ENCODE measurements around the gene PPARA. TPM values are rescaled to one million over a fixed set of nuclear protein-coding genes. Genes with fewer than 3 reads are reported as not detected.

Gene PPARA
- polyA plus RNA-seq, 1 of the 3 experiments (the other 2 are of a cell fraction) = 4.5 TPM

- H4K20me1 ChIP-seq (ENCODE audit: insufficient read depth) = peaks cover 4% of the 10 kb centered on the region
- no peak overlapping the region for H3K9ac ChIP-seq
- H3K9me3 ChIP-seq = no peaks in the 10 kb centered on the region
- ChIA-PET POLR2A (no interaction called here), CTCF (interaction anchor here (1.0 to 3.1 kb wide), 4 partner anchors 8 to 189 kb away, joined by 4 to 12 read pairs (median 5); no protein-coding TSS in a partner anchor)
- 89% methylated on average over 11 of the region's 12 CpGs for WGBS (ENCODE audit: low lambda C conversion rate)
- TF ChIP-seq USF1 (IDR thresholded peaks at IDR 0.05; ENCODE audit: borderline replicate concordance, low read depth) (no peak), SIN3A (IDR thresholded peaks at IDR 0.05; ENCODE audit: borderline replicate concordance, low read depth, low read length) (no peak), FOXM1 (IDR thresholded peaks at IDR 0.05; ENCODE audit: low read depth) (no peak), CHD2 (IDR thresholded peaks at IDR 0.05; ENCODE audit: low read length, partially characterized antibody) (no peak), GATA2 (CRISPR knock-in tag; IDR thresholded peaks at IDR 0.05) (no peak), EP300 (IDR thresholded peaks at IDR 0.05; ENCODE audit: borderline replicate concordance in 1 of 2, low read depth in 1 of 2, low read length in 1 of 2) (no peak), JUND (IDR thresholded peaks at IDR 0.05) (no peak)
- no peak overlapping the region for H3K4me2 ChIP-seq
- no peak overlapping the region for H3K4me3 ChIP-seq (ENCODE audit: low read depth in 2 of 2, low read length in 1 of 2)
- H3K27ac ChIP-seq (ENCODE audit: low read depth in 2 of 2, low read length in 1 of 2) = no peak overlapping the region
- H3K9me2 ChIP-seq = no peaks in the 10 kb centered on the region
- H3K27me3 ChIP-seq (ENCODE audit: insufficient read depth) = no peaks in the 10 kb centered on the region
- H3K4me1 ChIP-seq (ENCODE audit: control insufficient read depth in 1 of 2, insufficient read depth in 2 of 2, low read depth in 1 of 2, low read length in 1 of 2) = peaks cover 0 to 16% of the 10 kb centered on the region in 2 experiments; a peak in 1 of 4 replicates
- no peak overlapping the region for H2AFZ ChIP-seq (ENCODE audit: low read depth)
- no peaks in the 10 kb centered on the region for H3K36me3 ChIP-seq (replicated peaks in 1 of 2; ENCODE audit: control insufficient read depth in 1 of 2, insufficient read depth in 2 of 2, low read length in 1 of 2)
- no peaks in the 10 kb centered on the region for H3K79me2 ChIP-seq (ENCODE audit: insufficient read depth)
- peaks cover 10% of the 10 kb centered on the region for H3F3A ChIP-seq (replicated peaks; ENCODE audit: insufficient read depth)
- DNase-seq = no peak
Measured at GRCh38 chr22:46124383-46125144, 25.8 kb upstream of the PPARA start.

- WGBS (ENCODE audit: low lambda C conversion rate) = 96% methylated on average over 6 of the region's 7 CpGs
- ChIA-PET POLR2A (no interaction called here), CTCF (interaction anchor here (1.0 to 3.1 kb wide), 3 partner anchors 9 to 189 kb away, joined by 4 to 12 read pairs (median 6); no protein-coding TSS in a partner anchor)
Measured at GRCh38 chr22:46125311-46125710, 25.0 kb upstream of the PPARA start.

More at GRCh38 chr22:46125311-46125710, 25.0 kb upstream of the PPARA start:
- Histone ChIP-seq H3K4me1 (ENCODE audit: control insufficient read depth in 1 of 2, insufficient read depth in 2 of 2, low read depth in 1 of 2, low read length in 1 of 2) (peaks cover 0 to 9% of the 10 kb centered on the region in 2 experiments; a peak in 1 of 4 replicates), H2AFZ (ENCODE audit: low read depth) (no peak overlapping the region), H3K9ac (no peak overlapping the region), H3K9me3 (no peaks in the 10 kb centered on the region), H3K27ac (ENCODE audit: low read depth in 2 of 2, low read length in 1 of 2) (no peak overlapping the region), H4K20me1 (ENCODE audit: insufficient read depth) (no peaks in the 10 kb centered on the region), H3K27me3 (ENCODE audit: insufficient read depth) (no peaks in the 10 kb centered on the region), H3K9me2 (no peaks in the 10 kb centered on the region), H3K4me2 (no peak overlapping the region), H3K36me3 (replicated peaks in 1 of 2; ENCODE audit: control insufficient read depth in 1 of 2, insufficient read depth in 2 of 2, low read length in 1 of 2) (no peaks in the 10 kb centered on the region), H3K79me2 (ENCODE audit: insufficient read depth) (no peaks in the 10 kb centered on the region), H3F3A (replicated peaks; ENCODE audit: insufficient read depth) (peaks cover 2% of the 10 kb centered on the region), H3K4me3 (ENCODE audit: low read depth in 2 of 2, low read length in 1 of 2) (no peak overlapping the region)
- DNase-seq = no peak
- no peak for TF ChIP-seq IRF3 (IDR thresholded peaks at IDR 0.05; ENCODE audit: low read depth, low read length)
- no peak for TF ChIP-seq JUND (IDR thresholded peaks at IDR 0.05)
- no peak for TF ChIP-seq MEF2A (IDR thresholded peaks at IDR 0.05; ENCODE audit: borderline replicate concordance, low read depth)
- no peak for TF ChIP-seq MAX (IDR thresholded peaks at IDR 0.05; ENCODE audit: low read depth)
- TF ChIP-seq EP300 (IDR thresholded peaks at IDR 0.05; ENCODE audit: borderline replicate concordance in 1 of 2, low read depth in 1 of 2, low read length in 1 of 2) = no peak
- no peak for TF ChIP-seq ELF1 (IDR thresholded peaks at IDR 0.05)
- no peak for TF ChIP-seq TCF12 (IDR thresholded peaks at IDR 0.05)
- TF ChIP-seq RAD21 (IDR thresholded peaks at IDR 0.05; ENCODE audit: low read length) = no peak
- TF ChIP-seq FOXM1 (IDR thresholded peaks at IDR 0.05; ENCODE audit: low read depth) = no peak
